K562 (cell line): ENCODE data around the gene LMO2. TPM values are rescaled to one million over a fixed set of nuclear protein-coding genes. Genes with fewer than 3 reads are reported as not detected.
A peak's percentile ranks its signal among the peaks of the same experiment; 100 is the strongest.

ENCODE experiments used
- AFF4 ChIP-seq: sonication (generic); formaldehyde crosslinking; IDR thresholded peaks from 2 replicates; pipeline ENCODE4 v1.8.0; 2023; ENCODE audit warnings: mild to moderate bottlenecking, missing genetic modification reagents
- CREM ChIP-seq: IDR thresholded peaks from 2 replicates; pipeline ENCODE4 v1.6.1; 2014; ENCODE audit warnings: antibody characterized with exemption, low read depth
- MGA ChIP-seq: fragments of 450-650 bp; IDR thresholded peaks from 2 replicates; pipeline ENCODE4 v1.6.1; 2016; ENCODE audit warnings: mild to moderate bottlenecking, moderate library complexity
- POLR2A ChIP-seq: fragments of 450-650 bp; conservative IDR thresholded peaks from 2 replicates; pipeline ENCODE4 v1.6.1; 2016
- RNF2 ChIP-seq: sonication (generic); IDR thresholded peaks from 2 replicates; pipeline ENCODE4 v1.6.1; 2016
- SIRT6 ChIP-seq: IDR thresholded peaks from one replicate; pipeline ENCODE4 v1.6.1; 2012; ENCODE audit warnings: low read depth, mild to moderate bottlenecking, control low read depth, inconsistent platforms, low read length, moderate library complexity
- ZNF239 ChIP-seq: fragments of 250-450 bp; sonication (Bioruptor Pico); IDR thresholded peaks from 2 replicates; pipeline ENCODE4 v1.4.0; 2020; ENCODE audit warnings: mild to moderate bottlenecking
- polyA plus RNA-seq, 8 experiments: library from polyadenylated mRNA; depleted of rRNA in 4 of 8; stranded (reverse) in 5 of 8; unstranded in 3 of 8; fragments of >200 nt; fragmentation: Nextera tagmentation in 2 of 8; fragmentation: Illumina TruSeq in 1 of 8; extraction: Ambion mirVana in 2 of 8; extraction: Trizol in 1 of 8; gene quantifications; 2 replicates each; pipeline versions ENCODE4 v1.2.1 to v1.2.3, GENCODE V29; 2011 to 2014; ENCODE audit warnings: inconsistent platforms in 1 of 8, missing spikeins in 1 of 8
- total RNA-seq, 7 experiments: library from RNA; depleted of rRNA in 6 of 7; stranded (reverse); fragments of >200 nt in 6 of 7; fragmentation: Illumina TruSeq in 2 of 7; extraction: Trizol in 2 of 7; gene quantifications; 2 replicates each; pipeline versions ENCODE4 v1.2.1 to v1.2.3, GENCODE V29; 2011 to 2021; ENCODE audit warnings: low replicate concordance in 1 of 7

The LMO2 gene
- total and polyA plus RNA-seq, 9 of the 15 experiments (the other 6 are each of a cell fraction or from before 2014, with no cell fraction given), result 6.9 to 126 (median 91.5) TPM

GRCh38 chr11:33912405-33913361 lies 20.8 kb upstream of the LMO2 start (continued):
- no peak for TF ChIP-seq AFF4 (CRISPR knock-in tag)
- TF ChIP-seq MGA, result peak; percentile 94
- TF ChIP-seq ZNF239 (CRISPR knock-in tag), result no peak
- TF ChIP-seq RNF2, result peak; percentile 36; the same call in 1 of the 2 replicates
- no peak for TF ChIP-seq SIRT6
- TF ChIP-seq POLR2A, result peak; percentile 59; the same call in 1 of the 2 replicates
- peak; percentile 39 for TF ChIP-seq CREM
